ENCODE results near the gene CASP10.
A peak's percentile ranks its signal among the peaks of the same experiment; 100 is the strongest.

Gene CASP10

DNA sequence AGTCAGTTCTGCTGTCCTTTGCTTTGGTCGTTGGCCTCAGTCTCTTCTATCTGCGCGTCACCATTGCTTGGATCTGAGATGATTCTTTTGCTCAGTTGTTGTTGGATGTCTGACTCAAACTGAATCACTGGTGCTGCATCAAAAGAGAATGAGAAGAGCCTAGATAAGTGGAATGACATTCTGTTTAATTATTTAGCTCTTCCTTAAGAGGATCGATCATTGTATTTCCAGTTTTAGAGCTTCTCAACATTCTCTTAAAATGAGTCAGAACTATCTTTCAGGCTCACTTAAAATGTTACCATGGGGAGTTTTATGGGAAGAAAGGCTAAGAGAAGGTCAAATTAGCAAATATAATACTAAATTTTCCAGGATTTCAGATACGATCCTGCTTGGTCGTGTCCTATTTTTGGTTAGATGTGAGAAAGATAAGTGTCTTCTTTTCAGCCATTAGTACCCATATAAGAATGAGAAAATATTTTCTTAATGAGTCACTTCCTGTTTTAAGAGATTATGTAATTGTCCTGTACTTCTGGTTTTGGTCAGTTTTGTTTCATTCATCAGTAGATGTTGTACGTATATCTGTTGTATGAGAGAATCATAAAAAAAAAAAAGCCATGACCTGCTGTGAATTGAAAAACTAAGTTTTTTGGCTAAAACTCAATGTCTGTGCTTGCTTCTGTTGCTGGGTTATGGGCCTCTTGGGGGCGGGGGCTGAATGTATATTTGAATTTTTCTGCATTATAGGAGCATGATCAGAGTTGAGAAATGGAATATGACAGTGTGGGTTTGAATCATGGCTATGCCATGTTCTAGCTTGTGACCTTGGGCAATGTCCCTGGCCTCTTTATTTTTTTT is 31.6 kb upstream of the CASP10 start:
- DNase-seq (ENCODE audit: low read depth) = peak; percentile 94
- no peak overlapping the region for H3K4me3 ChIP-seq (ENCODE audit: low read depth, low read length)
- TF ChIP-seq, protein P1, sequence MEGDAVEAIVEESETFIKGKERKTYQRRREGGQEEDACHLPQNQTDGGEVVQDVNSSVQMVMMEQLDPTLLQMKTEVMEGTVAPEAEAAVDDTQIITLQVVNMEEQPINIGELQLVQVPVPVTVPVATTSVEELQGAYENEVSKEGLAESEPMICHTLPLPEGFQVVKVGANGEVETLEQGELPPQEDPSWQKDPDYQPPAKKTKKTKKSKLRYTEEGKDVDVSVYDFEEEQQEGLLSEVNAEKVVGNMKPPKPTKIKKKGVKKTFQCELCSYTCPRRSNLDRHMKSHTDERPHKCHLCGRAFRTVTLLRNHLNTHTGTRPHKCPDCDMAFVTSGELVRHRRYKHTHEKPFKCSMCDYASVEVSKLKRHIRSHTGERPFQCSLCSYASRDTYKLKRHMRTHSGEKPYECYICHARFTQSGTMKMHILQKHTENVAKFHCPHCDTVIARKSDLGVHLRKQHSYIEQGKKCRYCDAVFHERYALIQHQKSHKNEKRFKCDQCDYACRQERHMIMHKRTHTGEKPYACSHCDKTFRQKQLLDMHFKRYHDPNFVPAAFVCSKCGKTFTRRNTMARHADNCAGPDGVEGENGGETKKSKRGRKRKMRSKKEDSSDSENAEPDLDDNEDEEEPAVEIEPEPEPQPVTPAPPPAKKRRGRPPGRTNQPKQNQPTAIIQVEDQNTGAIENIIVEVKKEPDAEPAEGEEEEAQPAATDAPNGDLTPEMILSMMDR (conservative IDR thresholded peaks at IDR 0.05; ENCODE audit: low read depth, low read length) = no peak

DNA sequence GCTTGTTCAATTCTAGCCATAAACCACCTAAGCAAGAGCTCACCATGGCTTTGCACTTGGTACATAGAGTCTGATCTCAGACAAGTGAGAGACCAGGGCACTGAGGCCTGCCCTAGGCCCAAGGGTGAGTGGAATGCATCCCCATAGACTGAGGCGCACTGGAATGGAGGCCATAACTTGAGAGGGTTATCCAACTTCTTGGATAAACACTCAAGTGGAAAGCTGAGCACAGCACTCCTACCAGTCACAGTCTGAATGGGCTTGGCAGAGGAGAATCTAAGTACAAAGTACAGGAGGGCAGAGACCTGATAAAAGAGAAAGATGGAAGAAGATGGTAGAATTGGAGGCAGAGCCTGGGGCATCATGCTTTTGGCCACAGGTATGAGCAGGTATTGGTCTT is 30.4 kb upstream of the CASP10 start:
- no peak overlapping the region for H3K4me3 ChIP-seq (ENCODE audit: low read depth, low read length)
- DNase-seq (ENCODE audit: low read depth) = no peak
- TF ChIP-seq, protein P1 (conservative IDR thresholded peaks at IDR 0.05; ENCODE audit: low read depth, low read length) = no peak

DNA sequence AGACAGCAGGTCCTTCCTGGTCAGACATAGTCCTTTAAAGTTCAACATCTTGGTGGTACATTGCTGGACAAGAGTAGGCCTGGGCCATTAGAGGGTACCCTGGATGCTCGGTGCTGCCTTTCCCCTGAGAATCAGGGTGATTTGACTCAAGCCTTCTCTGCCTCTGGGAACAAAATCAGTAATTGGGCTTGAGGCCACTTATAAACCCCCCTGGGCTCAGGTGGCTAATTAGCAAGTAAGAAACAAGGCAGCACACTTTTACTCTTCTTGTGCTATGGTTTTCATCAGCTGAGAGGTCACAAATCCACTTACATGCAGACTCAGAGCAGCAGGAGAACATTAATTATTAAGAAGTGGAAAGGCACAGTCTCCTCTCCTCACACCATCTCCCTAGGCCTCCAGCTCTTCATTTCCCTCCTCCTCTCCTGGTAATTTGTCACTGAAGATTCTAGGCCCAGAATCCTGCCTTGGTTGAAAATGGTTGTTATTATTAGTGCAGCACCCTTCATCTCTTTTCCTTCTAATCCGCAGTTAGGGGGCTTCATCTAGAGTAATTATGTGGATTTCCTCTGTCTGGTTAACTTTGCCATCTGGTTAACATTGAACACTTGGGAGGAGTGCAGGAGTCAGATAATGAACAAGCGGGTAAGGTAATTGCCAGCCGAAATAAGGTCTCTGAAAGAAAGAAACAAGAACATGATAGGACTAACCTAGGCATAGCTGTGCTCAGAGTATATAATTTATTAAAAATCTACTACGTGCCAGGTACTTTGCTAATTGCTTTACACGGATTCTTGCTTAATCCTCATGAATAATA is 29.7 kb upstream of the CASP10 start:
- TF ChIP-seq, protein P1 (conservative IDR thresholded peaks at IDR 0.05; ENCODE audit: low read depth, low read length) = no peak
- no peak overlapping the region for H3K4me3 ChIP-seq (ENCODE audit: low read depth, low read length)
- DNase-seq (ENCODE audit: low read depth) = no peak

DNA sequence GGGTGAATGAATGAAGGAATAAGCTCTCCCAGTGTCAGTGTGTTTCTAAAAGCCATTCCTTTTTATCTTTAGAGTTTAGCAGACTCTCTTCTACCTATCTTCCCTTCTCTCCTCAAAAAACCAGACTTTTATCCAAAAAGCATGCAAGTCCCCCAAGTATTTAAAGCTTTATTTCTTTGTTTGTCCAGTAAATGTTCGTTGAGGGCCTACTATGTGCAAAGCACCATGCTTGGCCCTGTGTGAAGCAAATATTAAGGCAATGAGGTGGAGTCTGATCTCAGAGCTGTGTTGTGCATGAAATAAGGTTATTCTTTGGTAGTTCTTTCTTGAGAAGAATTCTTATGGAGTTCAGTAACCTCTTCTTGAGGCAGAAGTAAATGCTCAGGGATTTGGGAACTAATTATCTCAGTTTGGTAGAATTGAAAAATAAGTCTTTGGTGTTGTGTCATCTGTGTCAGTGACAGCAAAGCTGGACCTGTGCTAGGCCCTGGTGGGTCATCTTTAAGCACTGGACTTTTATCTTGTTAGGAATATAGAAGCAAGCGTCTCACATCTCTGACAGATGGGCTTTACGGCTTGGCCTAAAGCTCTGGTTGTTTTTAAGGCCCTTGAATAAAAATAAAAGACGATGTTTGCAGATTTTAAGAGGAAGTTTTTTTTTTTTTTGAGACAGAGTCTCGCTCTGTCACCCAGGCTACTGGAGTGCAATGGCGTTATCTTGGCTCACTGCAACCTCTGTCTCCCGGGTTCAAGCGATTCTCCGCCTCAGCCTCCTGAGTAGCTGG is 28.1 kb upstream of the CASP10 start:
- TF ChIP-seq, protein P1 (conservative IDR thresholded peaks at IDR 0.05; ENCODE audit: low read depth, low read length) = no peak
- H3K4me3 ChIP-seq (ENCODE audit: low read depth, low read length) = no peak overlapping the region
- no peak for DNase-seq (ENCODE audit: low read depth)

DNA sequence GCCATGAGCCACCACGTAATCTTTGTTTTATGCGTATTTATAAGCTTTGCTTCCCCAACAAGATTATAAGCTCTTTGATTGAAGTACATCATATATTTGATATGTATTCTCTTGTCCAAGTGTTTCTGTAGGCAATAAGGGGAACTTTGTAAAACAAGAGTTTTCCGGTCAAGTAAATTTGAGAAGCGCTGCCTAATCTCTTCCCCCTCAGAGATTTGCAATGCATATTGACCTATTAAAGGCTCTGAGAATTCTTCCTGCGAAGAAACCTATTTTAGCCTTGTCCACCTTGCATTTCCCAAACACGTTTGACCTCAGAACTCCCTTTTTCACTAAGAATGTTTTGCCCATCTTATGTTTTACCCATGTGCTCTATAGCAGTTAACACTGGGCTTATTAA is 26.9 kb upstream of the CASP10 start:
- no peak overlapping the region for H3K4me3 ChIP-seq (ENCODE audit: low read depth, low read length)
- no peak for DNase-seq (ENCODE audit: low read depth)
- TF ChIP-seq, protein P1 (conservative IDR thresholded peaks at IDR 0.05; ENCODE audit: low read depth, low read length) = no peak

DNA sequence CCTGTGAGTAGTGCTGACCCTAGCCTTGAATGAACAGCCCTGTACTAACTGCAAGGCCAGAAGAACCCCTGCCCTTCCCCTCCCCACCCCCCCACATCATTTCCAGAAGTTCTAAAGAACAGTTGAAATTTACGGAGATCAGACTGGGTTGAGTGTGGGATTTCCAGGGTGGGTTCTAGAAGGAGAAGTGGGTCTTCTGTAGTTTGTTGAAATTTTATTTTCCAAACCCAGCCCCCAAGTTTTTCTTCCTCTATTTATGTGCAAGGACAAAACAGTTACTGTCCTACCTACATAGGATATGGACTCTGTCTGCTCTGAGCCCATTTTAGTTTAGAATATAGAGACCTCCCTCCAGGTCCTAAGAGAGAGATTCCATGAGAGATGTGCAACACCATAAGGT is 26.3 kb upstream of the CASP10 start:
- TF ChIP-seq, protein P1 (conservative IDR thresholded peaks at IDR 0.05; ENCODE audit: low read depth, low read length) = no peak
- DNase-seq (ENCODE audit: low read depth) = no peak
- no peak overlapping the region for H3K4me3 ChIP-seq (ENCODE audit: low read depth, low read length)

Data from choroid plexus epithelial cell (primary cell).